HCT116 (cell line): ENCODE measurements around the gene TMEM269. TPM values are rescaled to one million over a fixed set of nuclear protein-coding genes. Genes with fewer than 3 reads are reported as not detected.
A peak's percentile ranks its signal among the peaks of the same experiment; 100 is the strongest.

Experiments used
- ATAC-seq: fragments of 200-7000 bp; cut with Tn5 transposase; 2 replicates; pipeline ENCODE4 v1.9.1; 2020; ENCODE audit warnings: mild to moderate bottlenecking, moderate library complexity
- BruUV-seq: library from RNA; stranded (reverse); fragments of 400-500 nt; replicated peaks from 2 replicates; lab custom pipeline; 2021; lab: Mats Ljungman, UMichigan
- CTCF ChIA-PET: fragments of 300-600 bp; sonication (Branson Sonifier 250); formaldehyde crosslinking; loops from one replicate; lab custom pipeline; 2021; ENCODE audit warnings: antibody characterized with exemption; lab: Charles Lee
- POLR2A ChIA-PET: fragments of 300-600, 350-600 bp; sonication (Branson Sonifier 250); formaldehyde crosslinking; loops from one replicate; lab custom pipeline; 2021; ENCODE audit warnings: antibody characterized with exemption; lab: Charles Lee
- RAD21 ChIA-PET, 2 experiments: fragments of 300-600 bp; sonication (Branson Sonifier 250); formaldehyde crosslinking; loops; one replicate each; lab custom pipeline; 2023; ENCODE audit warnings: low total read pairs in 2 of 2; ENCODE audit not compliant: uncharacterized antibody in 2 of 2, unreplicated experiment in 2 of 2, low non-redundant PET in 1 of 2; lab: Charles Lee
- DNase-seq: peaks from one replicate; pipeline ENCODE4 v3.0.0-alpha.2; 2010; ENCODE audit warnings: low read depth, low spot score
- H2AFZ ChIP-seq: fragments of 200-600 bp; shearing (Covaris generic), sonication (generic); 2 replicates; pipeline ENCODE4 v1.6.1; 2017; ENCODE audit warnings: low read depth, mixed run types, mixed read lengths, antibody characterized with exemption, low read length; ENCODE audit not compliant: poor library complexity, severe bottlenecking
- H3K27ac ChIP-seq: 2 replicates; pipeline ENCODE4 v1.5.1; 2012; ENCODE audit warnings: low read depth, low read length
- H3K27me3 ChIP-seq: fragments of 200-600 bp; sonication (generic); 2 replicates; pipeline ENCODE4 v1.6.1; 2016; ENCODE audit warnings: mixed run types, low read length, mixed read lengths; ENCODE audit not compliant: insufficient read depth
- H3K36me3 ChIP-seq, 2 experiments: fragments of 200-500 bp in 1 of 2; fragments of 200-600 bp in 1 of 2; sonication (Bioruptor generic) in 1 of 2; sonication (generic) in 1 of 2; 2 replicates each; pipeline versions ENCODE4 v1.5.1 to v1.6.1; 2014 to 2016; ENCODE audit warnings: low read length in 2 of 2, inconsistent platforms in 1 of 2, mixed read lengths in 1 of 2, mixed run types in 1 of 2; ENCODE audit not compliant: insufficient read depth in 2 of 2, control insufficient read depth in 1 of 2
- H3K4me1 ChIP-seq, 2 experiments: fragments of 200-600 bp in 1 of 2; sonication (generic) in 1 of 2; 2 replicates each; pipeline versions ENCODE4 v1.5.1 to v1.6.1; 2012 to 2017; ENCODE audit warnings: low read length in 2 of 2, inconsistent platforms in 1 of 2, mild to moderate bottlenecking in 1 of 2, mixed read lengths in 1 of 2, mixed run types in 1 of 2, moderate library complexity in 1 of 2; ENCODE audit not compliant: insufficient read depth in 2 of 2, control insufficient read depth in 1 of 2
- H3K4me2 ChIP-seq: fragments of 200-600 bp; sonication (generic); 2 replicates; pipeline ENCODE4 v1.6.1; 2017; ENCODE audit warnings: mixed run types, low read length, mixed read lengths
- H3K4me3 ChIP-seq, 2 experiments: fragments of 200-600 bp in 1 of 2; sonication (generic) in 1 of 2; replicated peaks in 1 of 2; 2 replicates each; pipeline ENCODE4 v1.5.1; 2011 to 2016; ENCODE audit warnings: low read length in 2 of 2, control low read depth in 1 of 2, low read depth in 1 of 2, mild to moderate bottlenecking in 1 of 2, mixed read lengths in 1 of 2, mixed run types in 1 of 2
- H3K79me2 ChIP-seq: fragments of 200-600 bp; sonication (generic); 2 replicates; pipeline ENCODE4 v1.6.1; 2017; ENCODE audit warnings: mild to moderate bottlenecking, mixed run types, low read length, moderate library complexity, mixed read lengths; ENCODE audit not compliant: insufficient read depth
- H3K9ac ChIP-seq: fragments of 200-600 bp; sonication (generic); 2 replicates; pipeline ENCODE4 v1.6.1; 2016; ENCODE audit warnings: low read length, mixed read lengths
- H3K9me2 ChIP-seq: fragments of 200-600 bp; sonication (generic), shearing (Covaris generic); 2 replicates; pipeline ENCODE4 v1.6.1; 2017; ENCODE audit warnings: mixed run types, mild to moderate bottlenecking, moderate library complexity; ENCODE audit not compliant: insufficient read depth
- H3K9me3 ChIP-seq, 2 experiments: fragments of 200-500 bp in 1 of 2; fragments of 200-600 bp in 1 of 2; sonication (Bioruptor generic) in 1 of 2; sonication (generic) in 1 of 2; 2 replicates each; pipeline ENCODE4 v1.6.1; 2014 to 2017; ENCODE audit warnings: low read length in 2 of 2, mixed read lengths in 2 of 2, inconsistent platforms in 1 of 2, low read depth in 1 of 2, mild to moderate bottlenecking in 1 of 2, mixed run types in 1 of 2, moderate library complexity in 1 of 2; ENCODE audit not compliant: control insufficient read depth in 1 of 2, insufficient read depth in 1 of 2
- H4K20me1 ChIP-seq: fragments of 200-600 bp; sonication (generic), shearing (Covaris generic); 2 replicates; pipeline ENCODE4 v1.6.1; 2017; ENCODE audit warnings: mixed run types, mild to moderate bottlenecking, moderate library complexity; ENCODE audit not compliant: insufficient read depth
- CBX3 ChIP-seq: IDR thresholded peaks from 2 replicates; pipeline ENCODE4 v1.6.1; 2012; ENCODE audit warnings: low read depth
- CEBPB ChIP-seq: IDR thresholded peaks from 2 replicates; pipeline ENCODE4 v1.6.1; 2012; ENCODE audit warnings: low read depth
- CTCF ChIP-seq, 3 experiments: fragments of 200-600 bp in 1 of 3; sonication (generic) in 1 of 3; IDR thresholded peaks in 2 of 3; conservative IDR thresholded peaks in 1 of 3; 2 replicates each; pipeline ENCODE4 v1.5.1; 2012 to 2017; ENCODE audit warnings: low read depth in 2 of 3, low read length in 2 of 3, antibody characterized with exemption in 1 of 3, borderline replicate concordance in 1 of 3, control low read depth in 1 of 3, mild to moderate bottlenecking in 1 of 3, mixed read lengths in 1 of 3, mixed run types in 1 of 3, moderate library complexity in 1 of 3; ENCODE audit not compliant: insufficient read depth in 1 of 3
- EGR1 ChIP-seq: IDR thresholded peaks from 2 replicates; pipeline ENCODE4 v1.6.1; 2012; ENCODE audit warnings: low read depth
- ELF1 ChIP-seq: IDR thresholded peaks from 2 replicates; pipeline ENCODE4 v1.6.1; 2012; ENCODE audit warnings: low read depth, borderline replicate concordance
- EZH2 ChIP-seq: fragments of 200-600 bp; sonication (generic); IDR thresholded peaks from 2 replicates; pipeline ENCODE4 v1.6.1; 2017; ENCODE audit warnings: antibody characterized with exemption, mixed run types
- EZH2phosphoT487 ChIP-seq: fragments of 200-600 bp; IDR thresholded peaks from 2 replicates; pipeline ENCODE4 v1.6.1; 2018; ENCODE audit warnings: antibody characterized with exemption, borderline replicate concordance
- FOSL1 ChIP-seq: IDR thresholded peaks from 2 replicates; pipeline ENCODE4 v1.6.1; 2012; ENCODE audit warnings: low read depth
- JUND ChIP-seq: IDR thresholded peaks from 2 replicates; pipeline ENCODE4 v1.6.1; 2012
- MAX ChIP-seq: IDR thresholded peaks from 2 replicates; pipeline ENCODE4 v1.6.1; 2012
- POLR2A ChIP-seq: IDR thresholded peaks from 2 replicates; pipeline ENCODE4 v1.7.0; 2011; ENCODE audit warnings: borderline replicate concordance; ENCODE audit not compliant: insufficient read depth, insufficient read length; ENCODE audit errors: extremely low read depth
- POLR2AphosphoS5 ChIP-seq: IDR thresholded peaks from 2 replicates; pipeline ENCODE4 v1.6.1; 2011; ENCODE audit warnings: mild to moderate bottlenecking, low read depth, low read length, moderate library complexity
- RAD21 ChIP-seq: IDR thresholded peaks from 2 replicates; pipeline ENCODE4 v1.6.1; 2012; ENCODE audit warnings: low read depth, mild to moderate bottlenecking
- SIN3A ChIP-seq: IDR thresholded peaks from 2 replicates; pipeline ENCODE4 v1.6.1; 2012; ENCODE audit warnings: low read depth
- SP1 ChIP-seq: IDR thresholded peaks from 2 replicates; pipeline ENCODE4 v1.6.1; 2012; ENCODE audit warnings: low read depth
- SRF ChIP-seq: IDR thresholded peaks from 2 replicates; pipeline ENCODE4 v1.6.1; 2012; ENCODE audit warnings: low read depth
- TCF7L2 ChIP-seq: IDR thresholded peaks from 2 replicates; pipeline ENCODE4 v1.7.0; 2011; ENCODE audit warnings: borderline replicate concordance, inconsistent platforms; ENCODE audit not compliant: insufficient read depth, insufficient read length; ENCODE audit errors: extremely low read depth
- YY1 ChIP-seq: IDR thresholded peaks from 2 replicates; pipeline ENCODE4 v1.6.1; 2011; ENCODE audit warnings: low read length, low read depth, moderate library complexity, mild to moderate bottlenecking; ENCODE audit not compliant: insufficient replicate concordance; ENCODE audit errors: extremely low read depth
- ZBTB33 ChIP-seq: IDR thresholded peaks from 2 replicates; pipeline ENCODE4 v1.6.1; 2011; ENCODE audit warnings: mild to moderate bottlenecking, low read length, moderate library complexity; ENCODE audit not compliant: insufficient replicate concordance; ENCODE audit errors: extremely low read depth
- ZFX ChIP-seq: fragments of 450-650 bp; IDR thresholded peaks from 2 replicates; pipeline ENCODE4 v1.6.1; 2017
- ZNF274 ChIP-seq: fragments of 200-500 bp; sonication (Bioruptor generic); IDR thresholded peaks from 2 replicates; pipeline ENCODE4 v1.6.1; 2014; ENCODE audit warnings: mild to moderate bottlenecking, low read depth, low read length, inconsistent platforms
- intact Hi-C: fragments of 100-400 bp; cut with micrococcal nuclease; formaldehyde crosslinking; loops from 2 replicates; pipeline ENCODE4 v1.10.0; 2022
- total RNA-seq: library from RNA; stranded (reverse); gene quantifications from one replicate; pipeline ENCODE4 v1.2.1, GENCODE V29; 2021; ENCODE audit not compliant: unreplicated experiment

The TMEM269 gene
- total RNA-seq, 1 experiment from 2014 or later: 0.34 TPM

- CTCF ChIA-PET: interaction anchor here (0.7 to 2.2 kb wide), 10 partner anchors 8 to 268 kb away, joined by 3 to 10 read pairs (median 4); partner anchors contain the start of genes C1orf50, ERMAP, P3H1 and SVBP
- no peaks in the 10 kb centered on the region for H4K20me1 ChIP-seq
- peak within 1 kb of the TSS; percentile 83 for H3K4me2 ChIP-seq
These were observed 61.7 kb downstream of the TMEM269 start, which contains the start of gene ZNF691 for GRCh38 chr1:42846257-42847110. TSS of gene ZNF691 (plus strand) at chr1:42846613. CDS start at chr1:42849659, 3,046 bp downstream.

More at GRCh38 chr1:42846257-42847110, 61.7 kb downstream of the TMEM269 start, which contains the start of gene ZNF691:
- DNase-seq (peak; percentile 95), ATAC-seq (peak; percentile 99)
- H3K9me3 ChIP-seq: no peaks in the 10 kb centered on the region
- intact Hi-C loops: no loop called here
- no TSS peak for BruUV-seq
- peaks cover 23% of the 10 kb centered on the region for H3K79me2 ChIP-seq
- no peaks in the 10 kb centered on the region for H3K9me2 ChIP-seq
- TF ChIP-seq RAD21 (no peak), MAX (peak; percentile 45; the same call in 1 of the 2 replicates), POLR2A (peak; percentile 67), ZBTB33 (no peak), SP1 (peak; percentile 100), ELF1 (peak; percentile 68; the same call in 1 of the 2 replicates), CEBPB (no peak), EGR1 (peak; percentile 64; the same call in 1 of the 2 replicates), CTCF (IDR thresholded peaks at IDR 0.05 in 2 of 3, conservative IDR thresholded peaks at IDR 0.05 in 1 of 3; ENCODE audit: borderline replicate concordance in 1 of 3, insufficient read depth in 1 of 3, low read depth in 2 of 3, low read length in 2 of 3) (peak in 2 of 3 experiments; percentile 32 to 49; a peak in 4 of 6 replicates), EZH2phosphoT487 (no peak), SIN3A (peak; percentile 50), SRF (no peak), TCF7L2 (no peak), ZNF274 (no peak), YY1 (no peak), FOSL1 (no peak), EZH2 (no peak), POLR2AphosphoS5 (peak; percentile 94), ZFX (peak; percentile 76), CBX3 (0 out of 2 replicates have a peak, but pooled peaks have one; percentile 13), JUND (no peak)
- no peaks in the 10 kb centered on the region for H3K27me3 ChIP-seq
- H3K9ac ChIP-seq: peak within 1 kb of the TSS; percentile 77
- peaks cover 7 to 16% of the 10 kb centered on the region in 2 experiments; a peak in 3 of 4 replicates for H3K4me1 ChIP-seq
- H3K4me3 ChIP-seq: peak within 1 kb of the TSS; percentile 79 to 82
- H3K36me3 ChIP-seq: peaks cover 7 to 8% of the 10 kb centered on the region in 2 experiments; a peak in 3 of 4 replicates
- ChIA-PET RAD21 (interaction anchor here (0.8 to 1.5 kb wide), 3 partner anchors 80 to 227 kb away, joined by 3 to 7 read pairs (median 4); no protein-coding TSS in a partner anchor), POLR2A (interaction anchor here (0.7 to 1.6 kb wide), 9 partner anchors 13 to 326 kb away, joined by 3 to 7 read pairs (median 3); partner anchors contain the start of genes CFAP57, EBNA1BP2 and ERMAP)
- peak within 1 kb of the TSS; percentile 53 for H3K27ac ChIP-seq
- peak within 1 kb of the TSS; percentile 94 for H2AFZ ChIP-seq
